Erythroblast (primary cell): ENCODE results near the gene APPL2.

Source experiments
- GATA1 ChIP-seq: IDR thresholded peaks from 2 replicates; pipeline ENCODE4 v1.6.1; 2011; ENCODE audit warnings: low read depth, mild to moderate bottlenecking, control low read depth, low read length, moderate library complexity
- POLR2A ChIP-seq: IDR thresholded peaks from 2 replicates; pipeline ENCODE4 v1.6.1; 2011; ENCODE audit warnings: mild to moderate bottlenecking, low read length

GRCh38 chr12:105214670-105215375 lies 21.2 kb downstream of the APPL2 start:
- TF ChIP-seq POLR2A, result no peak
- TF ChIP-seq GATA1, result no peak
